Activated CD4-positive, CD25-positive, alpha-beta regulatory T cell (primary cell): ENCODE data around the gene ZNF195.
"Not testable (repeated sequence)": the region's sequence is repeated elsewhere in the genome, so short reads cannot be mapped to it uniquely, and the experiment has no call there.

Experiments
- DNase-seq, 4 experiments: peaks; one replicate each; lab custom pipeline; 2025; lab: John Stamatoyannopoulos, UW

The ZNF195 gene

DNA sequence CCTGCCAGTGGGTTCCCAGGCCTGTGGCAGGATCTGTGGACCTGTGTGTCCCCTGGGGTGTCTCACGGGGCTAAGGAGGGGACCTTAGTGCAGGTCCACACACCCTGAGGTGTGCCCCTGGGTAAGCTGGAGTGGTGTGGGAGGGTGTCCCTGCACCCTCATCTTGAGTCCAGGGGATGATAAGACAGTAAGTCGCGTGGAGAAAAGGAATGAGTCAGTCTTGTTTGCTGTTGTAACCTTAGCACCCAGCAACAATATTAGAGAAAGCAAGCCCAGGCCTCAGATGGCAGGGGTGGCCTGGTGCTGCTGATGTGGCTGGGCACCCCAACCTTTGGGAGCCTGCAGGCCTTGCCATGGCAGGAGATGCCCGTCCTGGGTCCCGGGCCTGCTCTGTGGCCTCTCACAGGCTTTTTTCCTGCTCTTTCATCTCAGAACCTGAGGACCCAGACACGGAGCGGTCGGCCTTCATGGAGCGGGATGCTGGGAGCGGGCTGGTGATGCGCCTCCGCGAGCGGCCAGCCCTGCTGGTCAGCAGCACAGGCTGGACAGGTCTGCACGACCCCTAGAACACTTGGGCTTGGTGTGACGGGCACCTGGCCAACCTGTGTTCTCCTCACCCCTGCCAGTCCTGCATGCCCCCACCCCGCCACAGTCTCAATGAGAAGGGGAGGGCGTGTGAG lies 23.4 kb upstream of the ZNF195 start:
- not testable (repeated sequence) for DNase-seq

DNA sequence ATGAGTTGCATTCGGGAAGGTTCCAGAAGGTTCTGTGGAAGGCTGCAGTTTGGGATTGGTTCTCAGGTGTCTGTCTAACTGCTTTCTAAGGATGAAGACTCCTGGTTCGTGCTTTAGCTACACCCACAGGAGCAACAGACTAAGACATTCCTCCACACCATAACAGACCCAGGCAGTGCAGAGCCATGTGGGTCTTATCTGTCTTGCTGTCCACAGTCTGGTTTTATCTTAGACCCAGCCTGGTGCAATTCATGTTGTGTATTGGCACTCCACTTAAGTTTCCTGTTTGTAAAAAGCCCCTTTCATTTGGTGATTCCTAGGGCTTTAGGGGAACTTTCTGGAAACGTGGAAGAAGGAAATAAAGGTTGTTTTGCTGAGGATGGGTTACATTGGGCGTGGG lies 22.1 kb upstream of the ZNF195 start:
- DNase-seq: not testable (repeated sequence)

DNA sequence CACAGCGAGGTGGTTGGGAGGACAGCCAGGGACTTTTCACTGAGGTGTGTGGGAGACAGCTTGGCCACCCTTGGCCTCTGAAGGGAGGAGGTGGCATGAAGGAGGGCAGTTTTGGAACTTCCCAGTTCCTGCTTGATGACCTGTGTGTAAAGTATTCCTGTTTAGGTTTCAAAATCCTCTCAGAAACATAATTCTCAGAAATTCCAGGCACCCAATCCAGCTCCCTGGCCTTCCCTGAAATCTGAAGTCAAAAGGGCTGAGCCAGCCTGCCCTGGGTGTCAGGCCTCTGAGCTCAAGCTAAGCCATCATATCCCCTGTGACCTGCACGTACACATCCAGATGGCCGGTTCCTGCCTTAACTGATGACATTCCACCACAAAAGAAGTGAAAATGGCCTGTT lies 19.6 kb upstream of the ZNF195 start:
- DNase-seq: not testable (repeated sequence)

DNA sequence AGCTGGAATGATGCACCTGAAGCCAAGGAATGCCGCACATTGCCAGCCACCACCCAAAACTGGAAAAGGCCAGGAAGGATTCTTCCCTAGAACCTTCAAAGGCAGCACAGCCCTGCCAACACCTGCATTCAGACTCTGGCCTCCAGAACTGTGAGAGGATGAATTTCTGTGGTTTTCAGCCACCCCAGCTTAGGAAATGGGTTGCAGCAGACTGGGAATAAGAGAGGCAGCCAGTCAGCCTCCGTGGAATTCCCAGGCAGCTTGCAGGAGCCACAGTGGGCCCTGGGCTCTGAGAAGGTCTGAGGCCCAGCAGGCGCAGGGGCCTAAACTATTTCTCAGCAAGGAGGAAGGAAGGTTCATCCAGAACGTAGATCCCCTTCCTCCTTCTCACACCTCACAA lies 19.2 kb upstream of the ZNF195 start:
- DNase-seq: not testable (repeated sequence)

DNA sequence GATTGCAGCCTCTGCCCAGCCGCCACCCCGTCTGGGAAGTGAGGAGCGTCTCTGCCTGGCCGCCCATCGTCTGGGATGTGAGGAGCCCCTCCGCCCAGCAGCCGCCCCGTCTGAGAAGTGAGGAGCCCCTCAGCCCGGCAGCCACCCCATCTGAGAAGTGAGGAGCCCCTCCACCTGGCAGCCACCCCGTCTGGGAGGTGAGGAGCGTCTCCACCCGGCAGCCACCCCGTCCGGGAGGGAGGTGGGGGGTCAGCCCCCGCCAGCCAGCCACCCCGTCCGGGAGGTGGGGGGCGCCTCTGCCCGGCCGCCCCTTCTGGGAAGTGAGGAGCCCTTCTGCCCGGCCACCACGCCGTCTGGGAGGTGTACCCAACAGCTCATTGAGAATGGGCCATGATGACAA lies 18.3 kb upstream of the ZNF195 start:
- DNase-seq: not testable (repeated sequence)

DNA sequence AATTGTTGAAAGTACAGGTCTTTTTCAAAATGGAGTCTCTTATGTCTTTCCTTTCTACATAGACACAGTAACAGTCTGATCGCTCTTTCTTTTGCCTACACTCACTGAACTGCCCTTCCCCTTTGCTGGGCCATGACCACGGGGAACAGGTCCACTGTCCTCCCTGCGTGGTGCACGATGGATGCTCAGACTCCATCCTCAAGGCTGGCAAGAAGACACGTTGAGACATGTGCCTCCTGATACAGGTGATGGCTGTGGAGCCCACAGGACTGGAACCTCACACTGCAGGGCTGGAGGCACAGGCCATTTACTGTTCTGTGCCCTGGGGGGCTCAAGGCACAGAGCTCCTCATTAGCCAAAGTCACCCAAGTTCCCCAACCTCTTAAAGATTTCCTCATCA lies 16.5 kb upstream of the ZNF195 start:
- DNase-seq: not testable (repeated sequence)

DNA sequence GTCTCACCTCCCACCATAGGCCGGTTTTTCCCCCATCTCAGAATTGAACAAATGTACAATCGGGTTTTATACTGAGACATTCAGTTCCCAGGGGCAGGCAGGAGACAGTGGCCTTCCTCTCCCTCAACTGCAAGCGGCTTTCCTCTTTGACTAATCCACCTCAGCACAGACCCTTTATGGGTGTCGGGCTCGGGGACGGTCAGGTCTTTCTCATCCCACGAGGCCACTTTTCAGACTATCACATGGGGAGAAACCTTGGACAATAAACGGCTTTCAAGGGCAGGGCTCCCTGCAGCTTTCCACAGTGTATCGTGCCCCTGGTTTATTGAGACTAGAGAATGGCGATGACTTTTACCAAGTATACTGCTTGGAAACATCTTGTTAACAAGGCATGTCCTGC lies 16.0 kb upstream of the ZNF195 start:
- not testable (repeated sequence) for DNase-seq

DNA sequence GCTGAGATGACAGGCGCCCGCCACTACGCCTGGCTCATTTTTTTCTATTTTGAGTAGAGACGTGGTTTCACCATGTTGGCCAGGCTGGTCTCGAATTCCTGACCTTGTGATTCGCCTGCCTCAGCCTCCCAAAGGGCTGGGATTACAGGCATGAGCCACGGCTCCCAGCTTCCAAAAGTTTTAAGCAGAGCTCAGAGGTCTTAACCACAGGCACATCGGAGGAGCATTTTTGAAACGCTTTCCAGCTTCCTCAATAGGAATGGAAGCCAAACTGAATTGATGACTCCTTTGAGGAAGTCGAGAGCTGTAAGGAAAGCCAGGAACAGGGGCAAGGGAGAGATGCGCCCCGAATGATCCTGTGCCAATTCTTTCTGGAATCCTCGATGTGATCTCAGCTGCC lies 14.5 kb upstream of the ZNF195 start:
- DNase-seq: not testable (repeated sequence)

DNA sequence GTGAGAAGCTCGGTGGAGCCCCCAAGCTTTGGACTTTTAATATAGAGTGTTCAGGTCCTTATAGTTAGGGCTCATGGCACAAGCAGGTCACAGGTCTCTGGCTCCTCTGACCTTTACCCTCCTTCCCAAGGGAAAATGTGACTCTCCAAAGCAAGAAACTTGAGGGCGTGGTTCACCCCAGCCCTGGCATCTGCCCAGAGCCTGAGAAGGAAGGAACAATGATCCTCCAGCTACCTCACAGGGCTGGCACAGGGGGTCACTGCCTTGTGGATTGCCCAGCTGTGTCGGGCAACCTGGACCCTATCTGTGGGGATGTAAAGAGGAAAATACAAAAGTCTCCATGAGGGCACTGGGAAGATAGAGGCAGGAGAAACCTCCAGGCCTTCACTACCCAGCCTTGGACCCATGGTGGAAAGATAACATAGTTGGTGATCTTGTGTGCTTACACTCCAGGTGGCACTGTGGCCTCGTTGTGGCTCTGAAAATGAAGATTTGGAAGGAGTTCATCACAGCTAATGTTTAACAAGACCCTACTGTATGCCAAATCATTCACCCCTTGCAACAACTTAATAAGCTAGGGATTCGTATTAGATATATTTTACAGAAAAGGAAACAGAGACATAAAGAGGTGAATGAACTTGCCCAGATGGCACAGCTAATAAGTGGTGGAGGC lies 3.8 kb upstream of the ZNF195 start:
- no peak for DNase-seq

DNA sequence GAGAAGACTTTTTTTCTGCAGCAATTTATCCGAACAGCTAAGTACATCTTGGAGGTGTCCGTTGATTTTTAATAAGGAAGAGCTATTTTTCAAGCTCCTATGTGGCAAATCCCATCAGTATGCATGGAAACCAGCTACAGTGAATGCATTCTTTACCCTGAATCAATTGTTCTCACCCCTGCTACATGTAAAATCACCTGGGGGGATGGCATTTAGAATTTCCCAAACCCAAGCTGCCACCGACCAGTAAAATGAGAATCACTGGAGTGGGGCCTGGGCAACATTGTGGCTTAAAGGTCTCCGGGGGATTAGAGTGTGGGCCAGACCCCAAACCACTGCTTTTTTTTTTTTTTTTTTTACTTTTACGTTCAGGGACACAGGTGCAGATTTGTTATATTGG lies 2.8 kb upstream of the ZNF195 start:
- no peak for DNase-seq

DNA sequence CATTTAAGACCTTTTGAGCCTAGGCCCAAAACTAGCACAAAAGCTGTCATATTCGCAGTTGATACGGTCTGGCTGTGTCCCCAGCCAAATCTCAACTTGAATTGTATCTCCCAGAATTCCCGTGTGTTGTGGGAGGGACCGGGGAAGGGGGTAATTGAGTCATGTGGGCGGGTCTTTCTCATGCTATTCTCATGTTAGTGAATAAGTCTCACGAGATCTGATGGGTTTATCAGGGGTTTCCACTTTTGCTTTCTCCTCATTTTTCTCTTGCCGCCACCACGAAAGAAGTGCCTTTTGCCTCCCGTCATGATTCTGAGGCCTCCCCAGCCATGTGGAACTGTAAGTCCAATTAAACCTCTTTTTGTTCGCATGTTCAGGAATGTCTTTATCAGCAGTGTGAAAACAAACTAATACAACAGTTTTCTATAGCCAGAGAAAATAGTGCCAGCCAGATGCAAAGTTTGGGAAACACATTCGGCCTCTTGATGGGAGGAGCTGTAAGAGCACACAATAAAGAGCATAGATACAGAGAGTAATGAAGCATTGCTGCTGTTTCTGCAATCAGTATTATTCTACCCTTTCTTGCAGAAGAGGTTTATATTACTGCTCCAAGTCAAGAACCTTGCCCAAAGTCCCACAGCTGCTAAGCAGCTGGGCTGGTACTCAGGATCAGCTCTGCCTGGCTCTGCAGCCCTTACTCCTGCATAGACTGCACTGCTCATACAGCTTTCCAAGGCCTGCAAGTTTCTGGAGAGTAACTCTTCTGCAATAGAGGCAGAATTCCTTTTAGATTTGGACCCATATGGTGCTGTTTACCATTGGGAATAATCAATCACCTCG lies 2.0 kb upstream of the ZNF195 start:
- DNase-seq: no peak

DNA sequence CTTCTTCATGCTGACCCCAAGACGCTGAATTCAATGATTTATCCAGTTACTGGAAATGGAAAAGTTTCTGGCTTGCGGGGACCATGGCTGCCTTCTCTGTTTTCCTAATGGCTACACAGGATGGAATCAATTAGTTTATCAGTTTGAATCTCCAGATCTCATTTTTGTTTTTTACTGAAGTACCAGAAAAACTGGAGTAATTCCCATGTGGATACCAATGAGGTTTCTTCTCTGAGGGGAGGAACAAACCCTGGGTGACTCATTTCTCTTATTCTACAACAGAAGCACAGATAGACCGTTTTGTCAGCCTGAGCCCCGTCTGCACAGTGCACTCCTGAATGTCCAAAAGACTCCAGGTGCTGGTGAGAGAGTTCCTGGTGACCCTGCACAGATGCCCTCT lies 3.4 kb downstream of the ZNF195 start:
- DNase-seq: no peak

DNA sequence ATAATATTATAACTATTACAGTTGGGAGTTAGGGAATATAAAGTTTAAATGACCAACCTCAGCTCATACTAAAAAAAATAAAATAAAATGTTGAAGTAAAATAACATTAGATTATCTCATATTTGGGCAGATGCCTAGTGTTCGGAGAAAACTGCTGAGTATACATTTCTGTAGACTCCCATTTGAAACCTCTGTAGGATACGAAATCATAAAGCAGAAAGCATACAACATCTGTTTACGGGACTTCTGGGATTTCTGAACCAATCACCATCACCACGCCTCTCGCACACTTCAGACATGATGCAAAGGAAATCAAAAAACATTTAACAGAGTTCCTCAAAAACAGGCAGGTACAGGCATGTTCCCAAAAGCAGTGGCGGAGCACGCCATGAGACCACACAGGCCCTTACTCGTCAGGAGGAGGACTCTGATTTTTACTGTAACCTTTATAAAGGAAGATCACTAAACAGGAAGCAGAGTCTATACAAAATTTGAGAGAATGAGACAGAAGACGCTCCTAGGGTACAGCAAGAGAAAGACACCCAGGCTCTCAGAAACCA lies 8.6 kb downstream of the ZNF195 start:
- DNase-seq: no peak

DNA sequence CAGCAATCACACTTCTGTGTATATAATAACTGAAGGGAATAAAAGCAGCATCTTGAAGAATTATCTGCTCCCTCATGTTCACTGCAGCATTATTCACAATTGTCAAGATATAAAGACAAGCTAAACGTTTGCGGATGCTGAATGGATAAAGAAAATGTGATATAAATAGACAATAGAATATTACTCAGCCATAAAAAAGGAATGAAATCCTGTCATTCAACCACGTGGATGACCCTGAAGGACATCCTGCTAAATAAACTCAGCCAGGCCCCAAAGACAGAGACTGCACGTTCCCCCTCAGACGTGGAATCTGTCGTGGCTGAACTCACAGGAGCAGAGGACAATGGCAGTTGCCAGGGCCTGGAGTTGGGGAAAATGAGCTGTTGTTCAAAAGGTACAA lies 9.6 kb downstream of the ZNF195 start:
- no peak for DNase-seq

DNA sequence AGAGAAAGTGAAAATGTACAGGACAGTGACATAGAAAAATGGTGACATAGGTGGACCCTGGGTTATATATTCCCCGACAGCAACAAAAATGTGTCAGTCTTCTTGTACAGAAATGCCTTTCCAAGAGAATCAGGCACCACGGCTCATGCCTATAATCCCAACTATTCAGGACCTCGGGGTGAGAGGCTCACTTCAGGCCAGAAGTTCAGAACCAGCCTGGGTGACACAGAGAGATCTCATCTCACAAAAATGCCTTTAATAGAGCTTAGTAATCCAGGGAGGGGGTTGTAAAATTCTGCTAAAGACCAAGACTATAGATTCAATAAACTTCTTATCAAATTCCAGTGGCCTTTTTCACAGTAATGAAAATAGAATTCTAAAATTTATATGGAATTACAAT lies 10.7 kb downstream of the ZNF195 start:
- no peak for DNase-seq

DNA sequence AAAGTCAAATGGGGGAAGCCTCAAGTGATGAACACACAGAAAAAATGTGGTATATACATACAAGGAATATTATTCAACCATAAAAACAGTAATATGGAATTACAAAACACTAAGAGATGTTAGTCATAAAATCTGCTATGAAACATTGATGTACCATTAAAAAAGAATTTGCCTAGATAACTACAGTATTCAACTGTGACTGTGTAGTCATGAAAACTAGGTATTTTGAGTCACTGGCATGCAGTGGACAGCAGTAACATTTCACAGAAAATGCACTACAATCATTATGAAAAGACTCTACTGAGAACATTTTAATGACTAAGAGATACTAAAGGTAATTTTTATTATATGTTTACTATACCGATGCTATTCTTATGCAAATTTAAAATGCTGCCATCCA lies 11.7 kb downstream of the ZNF195 start:
- no peak for DNase-seq

DNA sequence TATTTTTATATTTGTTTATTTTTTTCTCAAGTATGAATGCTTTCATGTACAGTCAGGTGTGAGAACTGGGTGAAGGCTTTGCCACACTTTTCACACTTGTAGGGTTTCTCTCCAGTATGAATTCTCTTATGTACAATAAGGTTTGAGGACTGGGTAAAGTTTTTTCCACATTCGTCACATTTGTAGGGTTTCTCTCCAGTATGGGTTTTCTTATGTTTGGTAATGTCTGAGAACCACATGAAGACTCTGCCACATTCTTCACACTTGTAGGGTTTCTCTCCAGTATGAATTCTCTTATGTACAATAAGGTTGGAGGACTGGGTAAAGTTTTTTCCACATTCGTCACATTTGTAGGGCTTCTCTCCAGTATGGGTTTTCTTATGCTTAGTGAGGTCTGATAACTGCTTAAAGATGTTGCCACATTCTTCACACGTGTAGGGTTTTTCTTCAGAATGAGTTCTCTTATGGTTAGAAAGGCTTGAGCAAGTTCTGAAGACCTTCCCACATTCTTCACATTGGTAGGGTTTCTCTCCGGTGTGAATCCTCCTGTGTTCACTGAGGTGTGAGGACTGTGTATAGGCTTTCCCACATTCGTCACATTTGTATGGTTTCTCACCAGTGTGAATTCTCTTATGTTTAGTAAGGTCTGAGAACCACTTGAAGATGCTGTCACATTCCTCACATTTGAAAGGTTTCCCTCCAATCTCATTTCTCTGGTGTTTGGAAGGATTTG lies 19.7 kb downstream of the ZNF195 start:
- no peak for DNase-seq

DNA sequence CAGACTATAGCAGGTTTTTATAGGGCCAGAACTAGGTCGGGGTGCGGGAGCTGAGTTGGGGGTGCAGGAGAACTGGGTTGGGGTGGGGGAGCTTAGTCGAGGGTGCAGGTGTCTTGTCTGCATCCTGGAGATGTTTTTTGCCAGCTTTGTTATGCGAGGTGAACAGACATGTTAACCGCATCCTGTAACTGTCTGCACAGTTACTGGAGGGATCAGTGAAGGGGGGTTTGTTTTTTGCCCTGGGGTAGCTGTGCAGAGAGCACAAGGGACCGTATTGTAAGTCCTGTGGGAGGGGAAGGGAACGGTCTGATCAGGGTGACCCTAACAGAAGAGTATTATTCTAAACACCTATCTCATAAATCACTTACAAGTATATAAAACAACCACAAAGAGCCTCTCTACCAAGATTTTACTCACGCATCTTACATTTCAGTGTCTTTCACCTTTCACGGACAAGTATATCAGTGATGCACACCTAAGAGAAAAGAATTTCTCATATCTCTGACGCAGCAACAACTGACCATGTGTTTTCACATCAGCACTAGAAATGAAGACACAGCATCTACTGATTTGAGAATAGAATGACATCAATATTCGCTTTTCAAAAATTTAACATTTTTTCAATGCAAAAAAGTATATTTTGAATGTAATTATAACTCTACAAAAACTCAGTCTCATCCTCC lies 20.8 kb downstream of the ZNF195 start:
- DNase-seq: no peak

DNA sequence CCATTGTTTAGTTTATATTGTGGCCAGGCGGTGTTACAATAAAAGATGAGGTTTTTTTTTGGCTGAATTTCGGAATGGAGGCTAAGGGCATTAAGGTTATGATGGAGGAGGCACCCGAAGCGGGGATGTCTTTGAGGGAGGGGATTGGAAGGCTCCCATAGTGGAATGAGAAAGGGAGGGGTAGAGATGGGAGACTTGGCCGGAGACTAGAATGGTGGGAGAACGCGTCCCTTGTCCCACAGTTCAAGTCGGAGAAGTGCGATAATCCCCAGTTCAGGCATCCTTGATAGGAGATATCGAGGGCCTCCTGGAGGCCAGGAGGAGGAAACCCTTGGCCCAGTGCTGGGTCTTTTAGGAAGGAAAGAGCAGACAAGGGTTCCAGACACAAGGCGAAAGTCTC lies 21.6 kb downstream of the ZNF195 start:
- no peak for DNase-seq

DNA sequence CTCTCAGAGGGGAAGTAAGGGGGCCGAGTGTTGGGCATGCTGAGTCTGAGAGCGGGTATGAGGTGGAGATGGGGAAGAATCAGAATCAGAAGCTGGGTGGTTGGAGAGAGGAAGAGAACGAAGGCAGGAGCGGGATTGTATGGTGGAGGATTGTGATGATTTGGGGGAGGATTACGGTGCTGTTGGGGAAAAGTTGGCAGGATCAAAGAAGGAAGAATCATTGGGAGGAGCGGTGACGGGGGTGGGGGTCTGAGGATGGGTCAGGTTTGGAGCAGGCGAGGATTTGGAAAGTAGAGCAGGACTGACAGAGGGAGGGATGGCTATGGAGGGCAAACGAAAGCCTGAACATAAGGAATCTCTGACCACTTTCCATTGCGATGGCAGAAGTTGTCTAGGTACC lies 22.1 kb downstream of the ZNF195 start:
- DNase-seq: no peak

DNA sequence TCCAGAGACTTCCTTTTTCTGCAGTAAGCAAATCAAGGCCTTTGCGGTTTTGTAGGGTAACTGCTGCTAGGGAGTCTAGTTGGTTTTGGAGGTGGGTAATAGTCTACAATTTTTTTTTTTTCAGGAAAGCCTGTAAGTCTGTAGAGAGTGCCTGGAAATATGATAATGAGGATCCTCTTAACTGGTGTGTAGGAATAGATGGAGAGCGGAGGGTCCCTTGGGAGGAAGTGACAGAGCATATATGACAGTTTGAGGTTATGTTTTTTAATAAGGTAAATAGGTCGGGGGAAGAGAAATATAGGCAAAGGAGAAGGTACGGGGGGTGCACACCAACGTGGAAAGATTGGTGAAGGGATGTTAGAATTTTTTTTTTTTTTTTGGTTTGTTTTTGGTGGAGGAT lies 25.9 kb downstream of the ZNF195 start:
- no peak for DNase-seq
